WI38 (cell line): ENCODE results near the gene GOLGA2.

Experiments
- H3K4me3 ChIP-seq: 2 replicates; pipeline ENCODE4 v1.5.1; 2011; ENCODE audit warnings: low read depth, mild to moderate bottlenecking, control low read depth, low read length
- CTCF ChIP-seq: IDR thresholded peaks from 2 replicates; pipeline ENCODE4 v1.5.1; 2012; ENCODE audit warnings: low read depth, mild to moderate bottlenecking, control low read depth, low read length

GOLGA2 gene

DNA sequence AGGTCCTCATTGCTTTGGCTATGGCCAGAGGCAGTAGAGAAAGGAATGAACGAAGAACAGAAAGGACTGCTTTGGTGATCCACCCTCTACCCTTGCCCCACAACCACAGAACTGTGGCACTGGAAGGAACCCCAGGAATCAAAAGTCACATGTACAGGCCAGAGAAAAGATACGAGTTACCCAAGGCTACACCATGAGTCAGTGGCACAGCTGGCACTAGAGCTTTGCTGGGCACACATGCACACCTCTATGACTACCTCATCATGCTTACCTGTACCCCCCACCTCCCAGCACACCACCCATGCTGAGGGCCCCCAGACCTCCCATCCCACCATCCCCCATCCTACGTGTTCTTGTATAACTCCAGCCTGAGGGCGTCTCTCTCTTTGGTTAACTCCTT lies 13.1 kb downstream of the GOLGA2 start:
- no peak overlapping the region for H3K4me3 ChIP-seq
- no peak for TF ChIP-seq CTCF

GRCh38 chr9:128260340-128260739 lies 15.5 kb downstream of the GOLGA2 start:
- no peak overlapping the region for H3K4me3 ChIP-seq
- no peak for TF ChIP-seq CTCF

DNA sequence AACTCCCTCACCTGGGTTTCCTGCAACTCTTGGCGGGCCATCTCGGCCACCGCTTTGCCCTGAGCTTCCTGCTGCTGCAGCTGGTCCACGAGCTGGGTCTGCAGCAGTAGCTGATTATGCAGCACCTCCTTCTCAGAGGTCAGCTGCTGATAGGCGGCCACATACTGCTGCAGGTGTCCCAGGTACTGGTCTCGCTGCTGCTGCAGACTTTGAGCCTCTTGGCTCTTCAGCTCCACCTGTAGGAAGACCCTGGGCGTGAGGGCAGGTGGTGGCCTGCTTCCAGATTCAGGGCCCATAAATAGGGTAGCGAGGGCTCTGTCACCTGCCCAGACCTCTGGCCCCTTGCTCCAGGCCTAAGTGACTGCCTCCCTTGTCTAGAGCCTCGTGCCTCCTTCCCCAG lies 16.7 kb downstream of the GOLGA2 start:
- H3K4me3 ChIP-seq: no peak overlapping the region
- no peak for TF ChIP-seq CTCF

DNA sequence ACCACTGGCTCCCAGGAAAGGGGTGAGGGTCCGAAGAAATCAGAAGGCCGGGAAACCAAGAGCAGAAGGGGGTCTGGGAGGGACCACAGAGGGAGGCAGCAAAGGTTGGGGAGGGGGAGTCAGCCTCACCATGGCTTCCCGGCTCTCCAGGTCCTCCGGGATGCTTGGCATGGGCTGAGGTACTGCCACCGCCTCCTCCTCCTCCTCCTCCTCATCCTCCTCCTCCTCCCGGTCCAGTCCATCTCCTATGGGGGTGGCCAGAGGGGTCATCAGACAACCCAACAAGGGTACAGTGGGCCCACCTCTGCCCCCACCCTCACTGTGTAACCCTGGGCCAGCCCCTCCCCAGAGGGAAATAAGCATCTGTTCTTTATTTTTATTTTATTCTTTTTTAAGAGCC lies 17.5 kb downstream of the GOLGA2 start:
- no peak for TF ChIP-seq CTCF
- H3K4me3 ChIP-seq: no peak overlapping the region

GRCh38 chr9:128257907-128258306 lies 17.9 kb downstream of the GOLGA2 start:
- TF ChIP-seq CTCF: no peak
- H3K4me3 ChIP-seq: no peak overlapping the region

GRCh38 chr9:128257086-128257825 lies 18.6 kb downstream of the GOLGA2 start:
- no peak for TF ChIP-seq CTCF
- no peak overlapping the region for H3K4me3 ChIP-seq

DNA sequence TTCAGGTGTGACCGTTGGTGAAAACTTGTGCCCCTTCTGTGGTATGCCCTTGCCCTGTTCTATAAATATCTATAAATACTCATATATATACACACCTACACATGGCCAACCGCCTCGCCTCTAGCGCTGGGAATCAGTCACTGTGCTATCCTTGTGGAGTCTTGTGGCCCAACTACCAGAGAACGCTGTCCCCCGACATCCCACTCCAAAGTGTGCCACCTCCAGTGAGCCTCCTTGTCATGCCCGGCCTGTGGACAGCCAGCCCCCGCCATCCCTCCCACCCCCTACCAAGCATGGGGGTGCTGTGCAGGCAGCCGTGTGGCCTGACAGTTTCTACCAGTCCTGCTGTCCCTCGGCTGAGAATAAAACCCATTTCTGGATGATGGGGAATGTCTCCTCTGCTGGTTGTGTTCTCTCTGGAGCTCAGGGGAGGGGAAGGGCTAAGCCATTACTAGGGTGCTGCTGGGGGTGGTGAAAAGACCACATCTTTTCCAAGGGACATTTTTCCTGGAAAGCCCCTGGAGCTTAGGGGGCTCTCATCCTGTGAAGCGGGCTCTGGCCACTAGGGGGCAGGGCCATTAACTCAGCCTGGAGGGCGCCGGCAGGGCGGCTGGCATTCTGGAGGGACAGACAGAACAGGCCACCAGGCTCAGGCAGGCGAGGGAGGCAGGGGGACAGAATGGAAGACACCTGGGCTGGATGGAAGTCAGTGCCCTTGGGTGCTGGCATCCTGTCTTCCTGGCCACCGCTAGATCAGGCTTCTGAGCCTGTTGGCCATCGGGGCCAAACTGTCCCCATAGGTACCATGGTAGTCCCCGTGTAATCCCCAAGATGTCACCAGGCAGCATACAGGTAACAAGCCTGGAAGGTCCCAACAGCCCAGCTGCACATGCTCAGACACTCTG lies 20.7 kb downstream of the GOLGA2 start:
- TF ChIP-seq CTCF: peak; percentile 93
- H3K4me3 ChIP-seq: no peak overlapping the region
